K562 (cell line): ENCODE data around the gene NOX5. TPM values are rescaled to one million over a fixed set of nuclear protein-coding genes. Genes with fewer than 3 reads are reported as not detected.

Experiments
- ATAC-seq: fragments of 200-7000 bp; cut with Tn5 transposase; 3 replicates; pipeline ENCODE4 v1.9.1; 2020; ENCODE audit warnings: moderate library complexity
- BruUV-seq: library from RNA; stranded (reverse); fragments of 400-500 nt; replicated peaks from 2 replicates; lab custom pipeline; 2021; lab: Mats Ljungman, UMichigan
- CTCF ChIA-PET: fragments of 300-600 bp; formaldehyde crosslinking; extraction: SDS; loops from one replicate; lab custom pipeline; 2021; ENCODE audit warnings: low intra/inter-chr PET ratio; lab: Yijun Ruan, JAX
- POLR2A ChIA-PET: fragments of 300-600, 350-650 bp; sonication (Branson Sonifier 250); formaldehyde crosslinking; extraction: SDS; loops from one replicate; lab custom pipeline; 2021; ENCODE audit warnings: antibody characterized with exemption, inconsistent platforms; lab: Yijun Ruan, JAX
- DNase-seq, 4 experiments: peaks; one replicate each; pipeline versions ENCODE4 v3.0.0 to v3.0.0-alpha.2; 2011 to 2018; ENCODE audit warnings: low spot score in 3 of 4, mixed read lengths in 3 of 4; ENCODE audit errors: extremely low read depth in 1 of 4
- FAIRE-seq: peaks from 2 replicates; lab custom pipeline; 2011; peaks lifted over from hg19 to GRCh38; lab: Jason Lieb, UNC
- H2AFZ ChIP-seq: 2 replicates; pipeline ENCODE4 v1.6.0; 2011; ENCODE audit warnings: low read depth, low read length, control low read depth, inconsistent platforms
- H3K27ac ChIP-seq: fragments of 200-600 bp; 3 replicates; pipeline ENCODE4 v1.8.0; 2011; ENCODE audit warnings: low read depth, mild to moderate bottlenecking, control low read depth, inconsistent platforms, low read length, moderate library complexity, mixed read lengths; ENCODE audit errors: extremely low read depth
- H3K27me3 ChIP-seq, 2 experiments: fragments of 300-600 bp in 1 of 2; 2 replicates in 1 of 2; 3 replicates in 1 of 2; pipeline versions ENCODE4 v1.6.0 to v1.8.0; 2011; ENCODE audit warnings: inconsistent platforms in 2 of 2, low read length in 2 of 2, mild to moderate bottlenecking in 1 of 2, mixed read lengths in 1 of 2, moderate library complexity in 1 of 2; ENCODE audit not compliant: control insufficient read depth in 2 of 2, insufficient read depth in 2 of 2
- H3K36me3 ChIP-seq: fragments of 300-600 bp; 3 replicates; pipeline ENCODE4 v1.8.0; 2011; ENCODE audit warnings: mild to moderate bottlenecking, low read length, inconsistent platforms; ENCODE audit not compliant: control insufficient read depth, insufficient read depth
- H3K4me1 ChIP-seq, 2 experiments: fragments of 200-600 bp in 1 of 2; replicated peaks in 1 of 2; 2 replicates in 1 of 2; 3 replicates in 1 of 2; pipeline versions ENCODE4 v1.5.1 to v1.8.0; 2011; ENCODE audit warnings: inconsistent platforms in 2 of 2, low read length in 2 of 2, mild to moderate bottlenecking in 1 of 2, mixed read lengths in 1 of 2, moderate library complexity in 1 of 2; ENCODE audit not compliant: control insufficient read depth in 2 of 2, insufficient read depth in 2 of 2
- H3K4me2 ChIP-seq: 2 replicates; pipeline ENCODE4 v1.6.1; 2011; ENCODE audit warnings: low read length, control low read depth, inconsistent platforms, mixed read lengths; ENCODE audit not compliant: insufficient read depth
- H3K4me3 ChIP-seq: fragments of 200-600 bp; sonication (generic), shearing (Covaris generic); 2 replicates; pipeline ENCODE4 v1.5.1; 2016; ENCODE audit warnings: control low read depth, inconsistent platforms
- H3K79me2 ChIP-seq: fragments of 200-600 bp; 3 replicates; pipeline ENCODE4 v1.8.0; 2011; ENCODE audit warnings: low read length, inconsistent platforms; ENCODE audit not compliant: control insufficient read depth, insufficient read depth
- H3K9ac ChIP-seq, 2 experiments: 2 replicates each; pipeline versions ENCODE4 v1.6.0 to v1.6.1; 2011; ENCODE audit warnings: low read depth in 2 of 2, low read length in 2 of 2, control low read depth in 1 of 2, inconsistent platforms in 1 of 2, mild to moderate bottlenecking in 1 of 2, mixed read lengths in 1 of 2; ENCODE audit not compliant: insufficient read depth in 1 of 2
- H3K9me1 ChIP-seq: one replicate; pipeline ENCODE4 v1.6.0; 2011; ENCODE audit warnings: inconsistent platforms, mild to moderate bottlenecking, low read length, moderate library complexity; ENCODE audit not compliant: control insufficient read depth, insufficient read depth
- H3K9me3 ChIP-seq: replicated peaks from 2 replicates; pipeline ENCODE4 v1.5.1; 2011; ENCODE audit warnings: low read depth, low read length, inconsistent platforms; ENCODE audit not compliant: control insufficient read depth, insufficient read depth
- H4K20me1 ChIP-seq: replicated peaks from 2 replicates; pipeline ENCODE4 v1.6.1; 2011; ENCODE audit warnings: low read length, inconsistent platforms, mixed read lengths; ENCODE audit not compliant: control insufficient read depth, insufficient read depth
- DDX20 ChIP-seq: fragments of 450-650 bp; IDR thresholded peaks from 2 replicates; pipeline ENCODE4 v1.6.1; 2016; ENCODE audit warnings: missing genetic modification characterization, low read depth, mild to moderate bottlenecking, missing compliant biosample characterization, moderate library complexity
- HNRNPL ChIP-seq: fragments of 200-400 bp; formaldehyde crosslinking; IDR thresholded peaks from 2 replicates; pipeline ENCODE4 v1.6.1; 2017; ENCODE audit warnings: low read depth, mild to moderate bottlenecking, low read length
- PHB2 ChIP-seq: fragments of 450-650 bp; IDR thresholded peaks from 2 replicates; pipeline ENCODE4 v1.6.1; 2017; ENCODE audit warnings: low read depth
- PRMT5 ChIP-seq: sonication (generic); formaldehyde crosslinking; IDR thresholded peaks from 2 replicates; pipeline ENCODE4 v1.5.0; 2020; ENCODE audit warnings: missing genetic modification reagents
- XRCC3 ChIP-seq: fragments of 450-650 bp; IDR thresholded peaks from 2 replicates; pipeline ENCODE4 v1.6.1; 2017; ENCODE audit warnings: mild to moderate bottlenecking, moderate library complexity
- ZNF561 ChIP-seq: fragments of 450-650 bp; formaldehyde crosslinking; conservative IDR thresholded peaks from 2 replicates; pipeline ENCODE4 v1.4.0; 2020; ENCODE audit warnings: mild to moderate bottlenecking, moderate library complexity
- WGBS: fragments of 100-300 bp; shearing (Covaris generic); methylation state at CpG from one replicate; pipeline ENCODE4 v1.1.6; 2016; ENCODE audit warnings: low coverage, mixed read lengths; ENCODE audit not compliant: insufficient coverage; ENCODE audit errors: missing lambda C conversion rate; 5-methylcytosine and 5-hydroxymethylcytosine counted together
- in situ Hi-C: fragments of 300-500 bp; cut with MboI; formaldehyde crosslinking; loops from 4 replicates; pipeline ENCODE4 v1.15.0; 2018; ENCODE audit warnings: inconsistent platforms, mixed read lengths
- intact Hi-C: fragments of 100-400 bp; cut with micrococcal nuclease; formaldehyde crosslinking; loops from 2 replicates; pipeline ENCODE4 v1.14.2; 2022
- polyA plus RNA-seq, 8 experiments: library from polyadenylated mRNA; depleted of rRNA in 4 of 8; stranded (reverse) in 5 of 8; unstranded in 3 of 8; fragments of >200 nt; fragmentation: Nextera tagmentation in 2 of 8; fragmentation: Illumina TruSeq in 1 of 8; extraction: Ambion mirVana in 2 of 8; extraction: Trizol in 1 of 8; gene quantifications; 2 replicates each; pipeline versions ENCODE4 v1.2.1 to v1.2.3, GENCODE V29; 2011 to 2014; ENCODE audit warnings: inconsistent platforms in 1 of 8, missing spikeins in 1 of 8
- total RNA-seq, 7 experiments: library from RNA; depleted of rRNA in 6 of 7; stranded (reverse); fragments of >200 nt in 6 of 7; fragmentation: Illumina TruSeq in 2 of 7; extraction: Trizol in 2 of 7; gene quantifications; 2 replicates each; pipeline versions ENCODE4 v1.2.1 to v1.2.3, GENCODE V29; 2011 to 2021; ENCODE audit warnings: low replicate concordance in 1 of 7
- TF ChIP-seq, protein P1 (sequence below): fragments of 250-450 bp; sonication (Bioruptor Pico); IDR thresholded peaks from 2 replicates; pipeline ENCODE4 v1.5.0; 2021; ENCODE audit warnings: mild to moderate bottlenecking, borderline replicate concordance
- TF ChIP-seq, protein P2 (sequence below): sonication (generic); formaldehyde crosslinking; IDR thresholded peaks from 2 replicates; pipeline ENCODE4 v1.8.1; 2023; ENCODE audit warnings: mild to moderate bottlenecking, missing genetic modification reagents

The NOX5 gene
- total and polyA plus RNA-seq, 9 of the 15 experiments (the other 6 are each of a cell fraction or from before 2014, with no cell fraction given): 0.01 TPM; not detected in 8

DNA sequence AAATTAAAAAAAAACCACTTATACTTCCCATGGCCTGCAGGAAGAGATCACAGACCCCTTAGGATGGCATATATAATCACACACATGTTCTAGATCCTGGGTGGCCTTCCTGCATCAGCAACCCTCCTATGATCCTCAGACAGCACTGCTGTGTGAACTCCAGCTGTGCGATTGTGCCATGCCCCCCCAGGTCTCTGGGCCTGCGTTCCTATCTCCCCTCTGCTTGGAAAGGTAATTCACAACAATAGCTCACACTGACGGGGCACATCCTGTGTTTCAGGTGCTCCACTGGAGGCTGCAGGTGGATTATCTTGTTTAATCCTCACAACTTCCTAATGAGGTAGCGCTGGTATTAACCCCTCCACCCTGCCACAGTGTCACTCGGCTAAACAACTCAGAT lies 74.8 kb downstream of the NOX5 start:
- Histone ChIP-seq H3K79me2 (no peaks in the 10 kb centered on the region), H3K27ac (no peak overlapping the region), H3K4me1 (peaks cover 0 to 16% of the 10 kb centered on the region in 2 experiments; a peak in 2 of 5 replicates), H3K9me1 (no peaks in the 10 kb centered on the region), H3K9ac (no peak overlapping the region), H3K4me2 (no peak overlapping the region), H3K4me3 (no peak overlapping the region), H2AFZ (no peak overlapping the region), H3K27me3 (peaks cover 21 to 24% of the 10 kb centered on the region in 2 experiments), H3K9me3 (no peaks in the 10 kb centered on the region), H4K20me1 (no peaks in the 10 kb centered on the region), H3K36me3 (no peaks in the 10 kb centered on the region)
- TF ChIP-seq PHB2 (no peak), XRCC3 (no peak), PRMT5 (CRISPR knock-in tag) (no peak), DDX20 (tag) (no peak), ZNF561 (CRISPR knock-in tag) (no peak), HNRNPL (no peak)
- TF ChIP-seq, protein P1, sequence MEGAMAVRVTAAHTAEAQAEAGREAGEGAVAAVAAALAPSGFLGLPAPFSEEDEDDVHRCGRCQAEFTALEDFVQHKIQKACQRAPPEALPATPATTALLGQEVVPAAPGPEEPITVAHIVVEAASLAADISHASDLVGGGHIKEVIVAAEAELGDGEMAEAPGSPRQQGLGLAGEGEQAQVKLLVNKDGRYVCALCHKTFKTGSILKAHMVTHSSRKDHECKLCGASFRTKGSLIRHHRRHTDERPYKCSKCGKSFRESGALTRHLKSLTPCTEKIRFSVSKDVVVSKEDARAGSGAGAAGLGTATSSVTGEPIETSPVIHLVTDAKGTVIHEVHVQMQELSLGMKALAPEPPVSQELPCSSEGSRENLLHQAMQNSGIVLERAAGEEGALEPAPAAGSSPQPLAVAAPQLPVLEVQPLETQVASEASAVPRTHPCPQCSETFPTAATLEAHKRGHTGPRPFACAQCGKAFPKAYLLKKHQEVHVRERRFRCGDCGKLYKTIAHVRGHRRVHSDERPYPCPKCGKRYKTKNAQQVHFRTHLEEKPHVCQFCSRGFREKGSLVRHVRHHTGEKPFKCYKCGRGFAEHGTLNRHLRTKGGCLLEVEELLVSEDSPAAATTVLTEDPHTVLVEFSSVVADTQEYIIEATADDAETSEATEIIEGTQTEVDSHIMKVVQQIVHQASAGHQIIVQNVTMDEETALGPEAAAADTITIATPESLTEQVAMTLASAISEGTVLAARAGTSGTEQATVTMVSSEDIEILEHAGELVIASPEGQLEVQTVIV (CRISPR knock-in tag): no peak
- TF ChIP-seq, protein P2, sequence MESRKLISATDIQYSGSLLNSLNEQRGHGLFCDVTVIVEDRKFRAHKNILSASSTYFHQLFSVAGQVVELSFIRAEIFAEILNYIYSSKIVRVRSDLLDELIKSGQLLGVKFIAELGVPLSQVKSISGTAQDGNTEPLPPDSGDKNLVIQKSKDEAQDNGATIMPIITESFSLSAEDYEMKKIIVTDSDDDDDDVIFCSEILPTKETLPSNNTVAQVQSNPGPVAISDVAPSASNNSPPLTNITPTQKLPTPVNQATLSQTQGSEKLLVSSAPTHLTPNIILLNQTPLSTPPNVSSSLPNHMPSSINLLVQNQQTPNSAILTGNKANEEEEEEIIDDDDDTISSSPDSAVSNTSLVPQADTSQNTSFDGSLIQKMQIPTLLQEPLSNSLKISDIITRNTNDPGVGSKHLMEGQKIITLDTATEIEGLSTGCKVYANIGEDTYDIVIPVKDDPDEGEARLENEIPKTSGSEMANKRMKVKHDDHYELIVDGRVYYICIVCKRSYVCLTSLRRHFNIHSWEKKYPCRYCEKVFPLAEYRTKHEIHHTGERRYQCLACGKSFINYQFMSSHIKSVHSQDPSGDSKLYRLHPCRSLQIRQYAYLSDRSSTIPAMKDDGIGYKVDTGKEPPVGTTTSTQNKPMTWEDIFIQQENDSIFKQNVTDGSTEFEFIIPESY (CRISPR knock-in tag): no peak
- FAIRE-seq (no peak), DNase-seq (no peak), ATAC-seq (no peak)
- in situ Hi-C loops (no loop called here), intact Hi-C loops (no loop called here)
- ChIA-PET CTCF (interaction anchor here (0.6 kb wide), 1 partner anchor 140 kb away, joined by 3 read pairs; no protein-coding TSS in a partner anchor), POLR2A (no interaction called here)
- no TSS peak for BruUV-seq
- 2% methylated on average over 5 of the region's 5 CpGs for WGBS
